Measurements from ENCODE around the gene EXOC3L4.
"Not testable (repeated sequence)": the region's sequence is repeated elsewhere in the genome, so short reads cannot be mapped to it uniquely, and the experiment has no call there.

The EXOC3L4 gene

DNA sequence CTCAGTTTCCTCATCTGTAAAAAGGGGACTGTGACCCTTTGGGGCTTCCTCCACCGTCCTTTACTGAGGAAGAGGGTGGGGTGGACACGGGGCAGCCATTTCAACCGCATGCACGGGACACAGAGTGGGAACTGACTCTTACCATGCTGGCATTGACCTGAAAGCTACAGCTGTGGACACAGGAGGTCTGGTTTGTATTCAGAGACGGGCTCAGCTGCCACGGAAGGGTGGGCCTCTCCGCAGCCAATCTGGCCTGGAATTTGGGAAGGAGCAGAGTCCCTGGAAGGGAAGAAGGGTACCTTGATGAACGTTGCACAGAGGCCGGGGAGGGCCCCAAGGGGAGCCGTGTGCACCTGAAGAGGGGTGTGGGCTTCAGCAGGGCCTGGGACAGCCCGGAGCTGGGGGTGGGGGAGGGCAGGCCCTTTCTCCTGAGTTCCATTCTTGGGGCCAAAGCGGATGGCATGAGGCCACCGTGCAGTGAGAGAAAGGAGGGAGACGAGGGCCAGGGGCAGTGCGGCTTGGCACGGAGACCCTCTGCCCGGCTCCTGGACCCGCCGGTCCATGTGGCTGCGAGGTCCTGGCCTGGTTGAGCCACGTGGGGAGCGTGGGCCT, 43.3 kb downstream of the EXOC3L4 start:
- DNase-seq: no peak
- in situ Hi-C loops (cut with MboI; ENCODE audit: low pct_unique_long_range_greater_than_20kb, low sequenced_read_pairs): no loop called here

DNA sequence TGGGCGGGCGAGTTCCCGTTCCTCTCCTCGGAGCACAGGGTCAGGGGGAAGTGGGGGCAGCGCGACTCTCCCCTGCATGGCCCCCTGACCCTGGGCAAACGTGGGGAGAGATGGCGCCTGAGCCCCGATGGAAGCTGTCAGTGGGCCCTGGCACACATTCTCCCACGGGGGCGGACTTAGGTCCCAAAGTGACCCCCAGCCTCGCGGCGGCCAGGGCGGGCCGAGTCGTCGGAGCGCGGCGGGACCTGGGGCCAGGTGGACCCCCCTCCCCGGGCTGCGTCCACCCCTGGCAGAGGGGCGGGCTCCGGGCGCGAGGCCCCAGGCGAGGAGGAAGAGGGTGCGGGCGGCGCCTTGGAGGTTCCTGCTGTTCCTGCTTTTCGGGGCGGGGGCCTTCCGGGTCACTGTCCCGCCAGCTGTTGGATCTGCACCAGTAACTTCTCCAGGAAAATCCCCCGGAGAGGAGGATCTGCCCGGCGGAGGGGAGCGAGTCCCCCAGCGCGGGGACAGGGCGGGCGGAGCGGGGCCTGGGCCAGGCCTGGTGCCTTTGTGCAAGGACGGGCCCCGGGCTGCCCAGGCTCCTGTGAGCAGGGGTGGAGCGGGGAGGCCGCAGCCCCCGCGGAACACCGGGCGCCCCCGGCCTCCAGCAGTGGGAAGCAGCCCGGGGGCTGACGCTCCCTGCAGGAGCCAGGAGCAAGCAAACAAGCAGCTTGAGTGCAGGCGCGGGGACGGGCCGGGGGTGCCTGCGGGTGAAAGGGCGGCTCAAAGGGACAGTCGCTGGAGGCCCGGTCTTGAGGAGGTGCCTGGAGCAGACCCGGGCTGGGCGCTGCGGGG, 44.0 kb downstream of the EXOC3L4 start:
- in situ Hi-C loops (cut with MboI; ENCODE audit: low pct_unique_long_range_greater_than_20kb, low sequenced_read_pairs): no loop called here
- DNase-seq: no peak

DNA sequence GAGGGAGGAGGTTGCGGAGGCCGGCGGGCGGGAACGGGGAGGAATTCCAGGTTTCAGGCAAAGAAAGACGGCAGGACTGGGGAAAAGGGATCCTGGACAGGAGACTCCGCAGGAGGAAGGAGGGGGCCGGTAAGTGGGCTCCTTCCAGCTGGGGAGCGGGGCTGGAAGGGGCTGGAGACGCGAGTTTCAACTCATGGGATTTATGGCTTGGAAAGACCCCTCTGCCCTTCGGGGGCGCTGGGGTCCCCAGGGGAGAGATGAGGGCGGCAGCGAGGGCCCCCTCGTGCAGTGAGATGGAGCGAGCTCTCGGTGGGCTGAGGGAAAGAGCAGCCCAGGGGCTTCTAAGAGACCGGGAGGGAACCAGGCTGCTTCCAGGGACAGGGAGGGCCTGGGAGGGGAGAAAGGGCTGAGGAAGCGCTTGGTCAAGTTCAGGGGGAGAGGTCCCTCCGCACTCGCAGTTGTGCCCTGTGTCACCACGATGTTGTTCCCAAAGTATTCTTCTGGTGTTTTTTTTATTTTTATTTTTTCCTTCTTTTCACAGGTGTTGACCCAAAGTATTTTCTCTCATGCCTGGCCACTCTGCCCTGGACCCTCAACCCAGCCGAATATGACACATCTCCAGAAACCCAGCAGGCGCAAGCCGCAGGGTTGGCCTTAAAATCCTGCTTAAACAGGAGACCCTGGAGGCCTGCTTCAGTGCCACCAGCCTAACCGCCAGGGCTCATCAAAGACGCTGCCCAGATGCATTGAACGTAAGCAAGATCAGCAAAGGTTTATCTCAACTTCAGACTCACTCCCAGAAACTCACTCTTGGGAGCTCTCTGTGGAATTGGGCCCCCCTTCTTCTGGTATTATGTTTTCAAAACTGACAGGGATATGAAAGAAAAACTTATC, 44.9 kb downstream of the EXOC3L4 start:
- no peak for DNase-seq
- in situ Hi-C loops (cut with MboI; ENCODE audit: low pct_unique_long_range_greater_than_20kb, low sequenced_read_pairs): no loop called here

- in situ Hi-C loops (cut with MboI; ENCODE audit: low pct_unique_long_range_greater_than_20kb, low sequenced_read_pairs): no loop called here
- DNase-seq: no peak
Measured at GRCh38 chr14:103140316-103141109, 46.0 kb downstream of the EXOC3L4 start.

DNA sequence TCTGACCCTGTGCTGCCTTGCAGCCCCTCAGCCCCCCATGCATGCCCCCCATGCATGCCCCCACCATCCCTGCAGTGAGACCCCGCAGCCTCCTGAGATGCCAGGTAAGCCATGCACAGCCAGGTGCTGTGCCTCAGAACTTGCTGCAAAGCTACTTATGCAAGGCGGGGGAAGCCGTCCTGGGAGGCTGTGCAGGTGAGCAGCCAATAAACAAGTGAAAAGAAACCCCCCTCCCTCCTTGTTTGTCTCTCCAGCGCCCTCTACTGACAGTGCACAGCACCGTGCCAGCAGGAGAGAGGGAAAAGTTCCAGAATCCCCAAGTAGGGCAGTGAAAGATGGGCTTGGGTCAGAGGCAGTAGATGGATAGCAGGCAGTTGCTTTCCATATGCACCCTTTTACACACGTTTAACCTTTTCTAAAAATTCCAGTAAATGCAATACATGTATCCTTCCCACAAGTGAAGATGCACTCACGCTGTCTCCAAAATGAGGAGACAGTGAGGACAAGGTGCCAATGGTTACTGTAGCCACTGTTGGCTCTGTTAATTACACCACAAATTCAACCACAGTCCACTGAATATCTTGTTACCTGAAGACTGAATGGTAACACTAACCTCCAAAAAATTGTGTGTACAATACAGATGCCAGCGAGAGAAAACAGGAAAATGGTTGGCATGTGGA, 46.7 kb downstream of the EXOC3L4 start:
- in situ Hi-C loops (cut with MboI; ENCODE audit: low pct_unique_long_range_greater_than_20kb, low sequenced_read_pairs): no loop called here
- peak; percentile 70 for DNase-seq

- DNase-seq: no peak
- in situ Hi-C loops (cut with MboI; ENCODE audit: low pct_unique_long_range_greater_than_20kb, low sequenced_read_pairs): no loop called here
Measured at GRCh38 chr14:103142026-103142425, 47.5 kb downstream of the EXOC3L4 start.

- in situ Hi-C loops (cut with MboI; ENCODE audit: low pct_unique_long_range_greater_than_20kb, low sequenced_read_pairs): no loop called here
- DNase-seq: no peak
Measured at GRCh38 chr14:103142721-103143302, 48.3 kb downstream of the EXOC3L4 start.

GRCh38 chr14:103143506-103143905, 49.0 kb downstream of the EXOC3L4 start:
- in situ Hi-C loops (cut with MboI; ENCODE audit: low pct_unique_long_range_greater_than_20kb, low sequenced_read_pairs): no loop called here
- DNase-seq: no peak

DNA sequence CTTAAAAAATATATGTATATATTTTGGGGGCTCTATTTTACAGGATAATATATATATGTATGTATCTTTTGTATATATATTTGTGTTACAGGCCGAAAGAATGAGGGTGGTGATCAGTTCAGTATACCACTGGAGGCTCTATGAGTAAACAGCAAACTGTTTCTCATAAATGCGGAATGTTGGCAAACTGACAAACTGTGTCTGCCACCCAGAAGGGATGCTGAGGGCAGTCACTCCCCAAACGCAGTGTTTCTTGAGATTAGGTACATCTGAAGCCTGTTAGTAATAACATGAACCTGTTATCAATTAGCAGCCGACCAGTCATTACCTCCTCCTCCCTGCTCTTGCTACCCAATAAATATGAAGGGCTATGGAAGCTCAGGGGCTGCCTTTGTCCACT, 49.6 kb downstream of the EXOC3L4 start:
- no peak for DNase-seq
- in situ Hi-C loops (cut with MboI; ENCODE audit: low pct_unique_long_range_greater_than_20kb, low sequenced_read_pairs): no loop called here

DNA sequence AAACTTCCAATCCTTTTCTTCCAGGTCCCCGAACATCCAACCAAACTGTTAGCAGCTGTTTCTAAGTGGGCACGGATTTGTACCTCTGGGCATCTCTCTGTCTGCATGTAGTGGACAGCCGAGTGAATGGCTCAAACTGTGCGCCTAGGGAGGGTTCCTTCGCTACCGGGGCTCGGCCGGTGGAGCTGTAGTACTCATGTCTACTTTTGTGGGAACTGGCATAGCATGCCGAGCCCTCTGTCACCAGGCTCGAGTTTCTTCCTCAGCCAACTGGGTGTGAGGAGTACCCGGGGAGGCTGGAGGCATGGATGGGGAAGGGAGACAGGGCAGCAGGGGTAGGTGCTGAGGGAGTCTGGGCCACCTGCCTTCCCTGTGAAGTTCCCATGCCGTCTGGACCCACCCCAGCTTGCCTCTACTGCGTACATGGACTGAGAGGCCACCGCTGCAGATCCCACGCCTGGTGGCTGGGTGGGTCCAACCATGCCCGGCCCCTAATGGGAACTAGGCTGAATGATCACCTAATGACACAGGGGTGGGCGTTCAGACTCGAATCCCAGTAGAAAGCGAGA, 51.7 kb downstream of the EXOC3L4 start:
- in situ Hi-C loops (cut with MboI; ENCODE audit: low pct_unique_long_range_greater_than_20kb, low sequenced_read_pairs): no loop called here
- no peak for DNase-seq

DNA sequence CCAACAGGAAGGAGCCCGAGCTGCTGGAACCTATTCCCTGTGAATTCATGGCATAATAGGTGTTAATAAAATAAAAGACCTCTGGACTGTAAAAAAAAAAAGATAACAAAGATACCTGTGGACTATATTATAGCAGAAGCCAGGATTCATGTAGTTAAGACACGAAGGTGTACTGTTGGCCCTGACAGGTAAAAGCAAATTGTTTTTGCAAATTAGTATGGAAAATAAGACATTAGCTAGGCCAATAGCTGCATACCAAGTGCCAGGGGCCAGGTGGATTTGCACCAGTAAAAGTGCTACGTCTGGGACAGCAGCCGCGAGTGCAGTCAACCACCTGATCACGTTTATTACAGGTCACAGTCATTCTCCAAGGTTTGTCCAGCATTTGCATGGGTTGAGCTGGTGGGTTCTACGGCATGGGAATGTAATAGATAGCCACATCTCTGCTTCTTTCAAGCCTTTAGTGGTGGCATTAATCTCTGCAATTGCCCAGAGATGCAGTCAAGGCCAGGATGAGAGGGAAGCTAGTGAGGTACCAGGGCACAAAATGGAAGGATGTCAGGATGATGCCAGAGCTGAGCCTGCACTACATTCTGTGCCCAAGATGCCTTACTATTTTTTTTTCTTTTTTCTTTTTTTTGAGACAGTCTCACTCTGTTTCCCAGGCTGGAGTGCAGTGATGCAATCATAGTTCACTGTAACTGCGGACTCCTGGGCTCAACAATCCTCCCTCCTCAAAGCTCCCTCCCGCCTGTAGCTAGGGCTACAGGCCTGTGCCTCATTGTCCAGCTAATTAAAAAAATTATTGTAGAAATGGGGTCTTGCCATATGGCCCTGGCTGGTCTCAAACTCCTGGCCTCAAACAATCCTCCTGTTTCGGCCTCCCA, 55.1 kb downstream of the EXOC3L4 start:
- DNase-seq: no peak
- in situ Hi-C loops (cut with MboI; ENCODE audit: low pct_unique_long_range_greater_than_20kb, low sequenced_read_pairs): no loop called here

DNA sequence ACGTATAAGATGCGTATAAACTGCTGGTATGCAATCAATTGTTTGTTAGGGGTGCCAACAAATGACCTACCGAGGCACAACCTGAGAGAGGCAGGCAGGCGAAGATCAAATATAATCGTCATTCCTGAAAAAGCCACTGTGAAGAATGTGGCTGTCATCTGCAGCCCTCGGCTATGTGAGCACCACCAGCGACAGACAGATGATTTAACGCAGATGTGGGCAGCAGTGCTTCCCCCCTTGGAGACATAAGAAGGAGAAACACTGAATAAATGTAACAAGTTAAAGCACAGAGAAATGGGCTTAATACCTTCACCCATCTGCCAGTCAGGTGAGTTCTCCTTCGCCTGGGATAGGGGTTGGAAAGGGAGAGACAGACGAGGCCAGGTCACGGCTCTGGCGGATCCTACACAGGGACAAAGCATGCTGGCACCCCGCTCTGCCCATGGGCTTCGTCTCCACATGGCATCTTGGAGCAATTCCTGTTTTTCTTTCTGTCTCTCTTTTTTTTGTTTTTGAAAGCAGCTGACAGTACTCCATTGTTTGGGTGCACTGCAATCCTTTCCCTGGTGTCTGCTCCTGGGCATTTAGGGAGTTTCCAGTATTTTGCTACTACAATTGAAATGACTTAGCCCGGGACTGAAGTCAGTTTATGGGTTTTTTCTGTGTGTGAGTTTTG, 56.9 kb downstream of the EXOC3L4 start:
- no peak for DNase-seq
- in situ Hi-C loops (cut with MboI; ENCODE audit: low pct_unique_long_range_greater_than_20kb, low sequenced_read_pairs): no loop called here

DNA sequence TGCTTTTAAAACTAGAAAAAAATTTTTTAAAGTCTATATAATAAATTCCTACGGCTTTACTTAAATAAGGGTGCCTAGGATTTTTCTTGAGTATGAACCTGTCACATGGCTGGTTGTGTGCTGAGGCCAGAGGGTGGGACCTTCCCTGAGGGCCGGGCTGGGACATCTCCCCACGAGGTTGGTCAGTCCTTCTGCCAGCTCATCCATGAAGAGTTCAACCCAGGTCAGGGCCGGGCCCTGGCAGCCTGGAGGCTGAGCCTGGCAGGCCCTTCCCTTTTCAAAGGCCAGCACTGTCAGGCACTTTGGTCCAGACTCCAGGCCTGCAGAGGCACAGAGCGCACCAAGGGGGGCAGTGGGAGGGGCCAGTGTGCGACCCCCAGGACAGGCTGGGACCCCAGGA, 60.5 kb downstream of the EXOC3L4 start:
- in situ Hi-C loops (cut with MboI; ENCODE audit: low pct_unique_long_range_greater_than_20kb, low sequenced_read_pairs): no loop called here
- DNase-seq: no peak

DNA sequence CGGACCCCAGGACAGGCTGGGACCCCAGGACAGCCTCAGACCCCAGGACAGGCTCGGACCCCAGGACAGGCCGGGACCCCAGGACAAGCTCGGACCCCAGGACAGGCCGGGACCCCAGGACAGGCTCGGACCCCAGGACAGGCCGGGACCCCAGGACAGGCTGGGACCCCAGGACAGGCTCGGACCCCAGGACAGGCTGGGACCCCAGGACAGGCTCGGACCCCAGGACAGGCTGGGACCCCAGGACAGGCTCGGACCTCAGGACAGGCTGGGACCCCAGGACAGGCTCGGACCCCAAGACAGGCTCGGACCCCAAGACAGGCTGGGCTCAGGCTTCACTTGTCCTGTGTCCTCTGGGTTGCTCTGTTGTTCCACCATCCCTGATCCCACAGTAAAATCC, 60.9 kb downstream of the EXOC3L4 start:
- DNase-seq; in situ Hi-C loops (cut with MboI; ENCODE audit: low pct_unique_long_range_greater_than_20kb, low sequenced_read_pairs): not testable (repeated sequence)

DNA sequence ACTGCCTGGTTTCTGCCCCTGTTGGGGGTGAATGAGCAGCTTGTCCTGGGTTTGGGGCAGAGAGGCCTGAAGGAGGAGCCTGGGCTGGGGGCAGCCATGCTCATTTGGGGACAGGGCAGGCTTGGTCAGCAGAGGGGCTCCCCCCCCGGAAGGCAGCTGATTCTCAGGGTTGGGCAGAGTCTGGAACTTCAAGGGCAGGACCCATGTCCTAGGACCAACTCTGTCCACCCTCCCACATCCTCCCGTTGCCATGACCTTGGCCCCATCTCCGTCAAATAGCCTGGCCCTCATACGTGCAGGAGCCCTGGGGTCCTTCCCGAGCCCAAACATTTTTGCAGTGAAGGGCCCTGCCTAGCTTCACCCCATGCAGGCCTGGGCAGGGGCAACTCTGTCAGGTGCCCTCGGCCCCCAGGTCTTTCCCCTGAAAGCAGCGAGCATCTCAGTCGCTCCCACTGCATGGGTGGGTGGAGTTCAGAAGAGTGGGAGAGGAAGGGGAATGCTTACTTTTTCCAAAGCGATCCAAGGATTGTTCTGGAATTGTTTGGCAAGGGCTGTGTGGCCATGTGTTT, 61.4 kb downstream of the EXOC3L4 start:
- in situ Hi-C loops (cut with MboI; ENCODE audit: low pct_unique_long_range_greater_than_20kb, low sequenced_read_pairs): no loop called here

GRCh38 chr14:103156651-103157378, 62.3 kb downstream of the EXOC3L4 start:
- no peak for DNase-seq
- in situ Hi-C loops (cut with MboI; ENCODE audit: low pct_unique_long_range_greater_than_20kb, low sequenced_read_pairs): no loop called here

More for the DNA sequence above, 61.4 kb downstream of the EXOC3L4 start:
- DNase-seq: no peak
